VCaP (cell line): Measurements from ENCODE around the gene DCTN4.
"Not testable (repeated sequence)": the region's sequence is repeated elsewhere in the genome, so short reads cannot be mapped to it uniquely, and the experiment has no call there.

Experiments
- H3K27ac ChIP-seq: fragments of 450-650 bp; 2 replicates; pipeline ENCODE4 v1.5.1; 2017
- CTCF ChIP-seq: fragments of 450-650 bp; conservative IDR thresholded peaks from 2 replicates; pipeline ENCODE4 v1.5.1; 2017; ENCODE audit warnings: mild to moderate bottlenecking, moderate library complexity

DCTN4 gene

DNA sequence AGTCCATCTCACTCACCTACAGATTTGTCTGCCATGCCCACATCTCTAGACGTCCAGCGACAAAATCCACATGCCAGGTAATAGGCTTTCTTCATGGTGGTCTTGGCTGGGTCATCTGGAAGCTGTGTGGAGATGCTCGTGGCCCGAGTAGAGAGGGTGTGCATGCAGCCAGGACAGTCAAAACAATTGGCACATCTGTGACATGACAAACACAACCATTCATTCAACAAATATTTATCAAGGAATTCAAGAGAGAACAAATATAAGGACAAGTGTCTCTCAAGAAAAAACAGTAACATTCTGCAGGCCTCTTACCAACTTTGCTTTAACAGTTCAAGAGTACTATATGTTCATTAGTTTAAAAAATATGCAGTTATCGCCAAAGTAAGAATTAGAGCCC, 5.4 kb downstream of the DCTN4 start:
- H3K27ac ChIP-seq: peak overlapping the region; percentile 94
- TF ChIP-seq CTCF: no peak

DNA sequence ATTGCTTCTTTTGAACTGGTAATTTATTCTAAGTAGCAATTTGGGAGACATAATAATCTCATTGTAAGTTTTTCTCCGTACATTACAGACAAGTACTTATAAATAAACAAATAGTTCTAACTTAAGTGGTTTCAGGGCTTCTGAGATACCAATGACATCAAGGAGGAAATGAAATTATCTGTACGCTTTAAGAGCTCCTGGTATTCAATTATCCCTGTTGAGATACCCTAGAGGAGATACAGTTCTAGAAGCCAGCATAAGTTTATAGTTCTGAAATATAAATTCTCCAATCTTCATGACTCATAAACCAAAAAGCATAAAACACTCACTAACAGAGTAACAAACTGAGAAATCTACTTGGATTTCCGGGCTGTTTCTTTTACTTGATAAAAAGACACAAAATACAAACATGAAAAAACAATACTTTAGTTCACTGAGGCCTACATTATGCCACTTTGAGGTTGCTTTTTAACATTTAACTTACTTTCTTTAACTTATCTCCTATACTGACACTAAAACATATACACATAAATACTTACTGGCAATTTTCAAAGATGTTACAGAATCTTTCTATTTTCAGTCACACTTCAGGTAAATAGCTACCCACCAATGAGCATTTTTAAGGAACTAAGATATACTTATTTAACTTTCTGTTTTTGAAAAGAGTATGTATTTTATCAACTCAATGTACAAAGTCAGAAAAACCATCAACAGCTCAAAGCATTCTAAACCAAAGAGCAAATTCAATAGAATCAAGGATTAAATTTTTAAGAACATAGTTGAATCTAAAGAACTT, 7.5 kb downstream of the DCTN4 start:
- no peak for TF ChIP-seq CTCF
- H3K27ac ChIP-seq: 0 out of 2 replicates have a peak overlapping the region, but pooled peaks have one; percentile 94

- TF ChIP-seq CTCF: no peak
- H3K27ac ChIP-seq: no peak overlapping the region
These were observed 8.3 kb downstream of the DCTN4 start for GRCh38 chr5:150750469-150750868.

DNA sequence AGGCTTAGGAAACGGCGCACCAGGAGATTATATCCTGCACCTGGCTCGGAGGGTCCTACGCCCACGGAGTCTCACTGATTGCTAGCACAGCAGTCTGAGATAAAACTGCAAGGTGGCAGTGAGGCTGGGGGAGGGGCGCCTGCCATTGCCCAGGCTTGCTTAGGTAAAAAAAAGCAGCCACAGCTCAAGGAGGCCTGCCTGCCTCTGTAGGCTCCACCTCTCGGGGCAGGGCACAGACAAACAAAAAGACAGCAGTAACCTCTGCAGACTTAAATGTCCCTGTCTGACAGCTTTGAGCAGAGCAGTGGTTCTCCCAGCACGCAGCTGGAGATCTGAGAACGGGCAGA, 15.7 kb downstream of the DCTN4 start:
- H3K27ac ChIP-seq: not testable (repeated sequence)

GRCh38 chr5:150742455-150743141, 16.2 kb downstream of the DCTN4 start:
- H3K27ac ChIP-seq: not testable (repeated sequence)

GRCh38 chr5:150740992-150741391, 17.8 kb downstream of the DCTN4 start:
- TF ChIP-seq CTCF: no peak
- H3K27ac ChIP-seq: no peak overlapping the region

DNA sequence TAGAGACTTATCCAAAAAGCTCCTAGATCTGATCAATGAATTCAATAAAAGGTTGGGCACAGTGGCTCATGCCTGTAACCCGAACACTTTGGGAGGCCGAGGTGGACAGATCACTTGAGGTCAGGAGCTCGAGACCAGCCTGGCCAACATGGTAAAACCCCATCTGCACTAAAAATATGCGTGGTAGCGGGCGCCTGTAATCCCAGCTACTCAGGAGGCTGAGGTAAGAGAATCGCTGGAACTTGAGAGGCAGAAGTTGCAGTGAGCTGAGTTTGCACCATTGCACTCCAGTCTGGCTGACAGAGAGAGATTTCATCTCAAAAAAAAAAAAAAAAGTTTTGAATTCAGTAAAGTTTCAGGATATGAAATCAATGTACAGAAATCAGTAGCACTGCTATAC, 20.0 kb downstream of the DCTN4 start:
- no peak for TF ChIP-seq CTCF
- H3K27ac ChIP-seq: no peak overlapping the region

- no peak for TF ChIP-seq CTCF
- H3K27ac ChIP-seq: no peak overlapping the region
These were observed 24.0 kb downstream of the DCTN4 start for GRCh38 chr5:150734579-150735384.
